HG03095 (cell line): ENCODE results near the gene FA2H.
"Not testable (repeated sequence)": the region's sequence is repeated elsewhere in the genome, so short reads cannot be mapped to it uniquely, and the experiment has no call there.

Experiments
- ATAC-seq: cut with Tn5 transposase; IDR thresholded peaks from one replicate; pipeline ENCODE4 v1.9.1; 2021; ENCODE audit warnings: moderate library complexity; ENCODE audit not compliant: unreplicated experiment

The FA2H gene

GRCh38 chr16:74695450-74696422 lies 78.9 kb downstream of the FA2H start:
- ATAC-seq: peak; percentile 85

GRCh38 chr16:74691093-74691855 lies 83.3 kb downstream of the FA2H start:
- ATAC-seq: no peak

GRCh38 chr16:74682556-74682955 lies 92.1 kb downstream of the FA2H start:
- ATAC-seq: no peak

GRCh38 chr16:74680681-74681080 lies 93.9 kb downstream of the FA2H start:
- no peak for ATAC-seq

- no peak for ATAC-seq
These were observed 94.6 kb downstream of the FA2H start for GRCh38 chr16:74679983-74680382.

- no peak for ATAC-seq
These were observed 96.8 kb downstream of the FA2H start for GRCh38 chr16:74677868-74678267.

GRCh38 chr16:74673876-74674275 lies 100.7 kb downstream of the FA2H start:
- ATAC-seq: no peak

GRCh38 chr16:74668877-74669276 lies 105.7 kb downstream of the FA2H start:
- not testable (repeated sequence) for ATAC-seq

GRCh38 chr16:74667255-74667700 lies 107.3 kb downstream of the FA2H start:
- no peak for ATAC-seq

- peak; percentile 100 for ATAC-seq
These were observed 108.0 kb downstream of the FA2H start, which contains the start of gene RFWD3 for GRCh38 chr16:74666425-74667254. RFWD3 (minus strand) TSS chr16:74666877; CDS start chr16:74661449, 5,428 bp downstream.

GRCh38 chr16:74666010-74666421 lies 108.6 kb downstream of the FA2H start:
- no peak for ATAC-seq
